OCI-M2 (cell line): ENCODE measurements around the gene TMEM114.

Experiments used
- DNase-seq: peaks from one replicate; lab custom pipeline; 2025; ENCODE audit not compliant: unreplicated experiment; lab: John Stamatoyannopoulos, UW

TMEM114 gene

DNA sequence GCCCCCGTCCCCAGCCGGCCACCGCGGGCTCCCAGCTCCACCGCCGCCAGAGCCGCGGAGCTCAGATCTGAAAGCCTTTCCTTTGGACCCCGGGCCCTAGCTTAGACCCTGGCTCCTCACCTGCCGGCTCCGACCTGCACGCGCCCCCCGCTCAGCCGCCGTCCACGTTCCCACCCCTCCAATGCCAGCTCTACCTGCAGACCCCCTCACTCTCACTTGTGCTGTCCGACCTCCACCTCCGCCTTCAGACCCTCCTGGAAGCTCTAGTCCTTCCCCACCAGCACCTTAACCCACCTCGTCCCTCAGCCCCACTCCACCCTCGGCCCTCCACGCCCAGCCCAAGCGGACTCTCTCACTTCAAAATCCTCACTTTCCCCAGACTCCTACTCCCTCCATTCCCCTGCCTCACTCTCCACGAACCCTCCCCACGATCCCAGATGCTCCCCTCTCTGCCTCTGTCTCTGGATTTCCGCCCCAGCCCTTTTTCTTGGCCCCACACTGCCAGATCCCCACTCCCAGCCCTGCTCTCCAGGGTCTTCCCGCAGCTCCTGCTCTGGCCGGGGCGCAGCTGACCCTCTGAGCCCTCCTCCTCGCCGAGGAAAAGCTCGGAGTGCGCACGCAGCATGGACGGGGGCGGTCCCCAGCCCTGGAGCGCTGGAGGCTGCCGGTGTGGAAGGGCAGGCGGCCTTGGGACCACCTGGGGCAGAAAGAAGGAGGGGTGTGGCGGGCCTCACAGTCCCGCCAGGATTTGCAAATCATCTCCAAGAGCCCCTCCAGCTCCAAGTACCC, at the start of gene TMEM114:
Gene TMEM114 (minus strand): TSS at position 612 of the 789 bp plus-strand sequence. CDS start 673 bp downstream, outside the sequence.
- no peak for DNase-seq

DNA sequence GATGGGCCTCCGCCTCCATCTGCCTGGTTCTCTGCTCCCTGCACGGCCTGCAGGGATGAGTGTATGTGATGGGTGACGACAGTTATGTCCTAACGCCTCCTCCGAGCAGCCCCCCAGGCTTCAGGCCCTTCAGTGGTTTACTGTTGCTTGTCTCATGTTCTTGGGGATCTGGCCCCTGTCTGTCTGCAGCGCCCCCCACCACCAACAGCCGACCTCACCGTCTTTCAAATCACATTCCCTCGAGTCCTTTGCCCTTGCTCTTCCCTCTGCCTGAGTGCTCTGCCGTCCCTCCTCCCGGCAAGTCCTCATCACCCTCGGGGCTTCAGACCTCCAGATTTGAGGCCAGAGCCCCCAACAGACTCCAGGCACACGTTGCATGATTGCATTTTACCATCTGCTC, 49.4 kb upstream of the TMEM114 start:
- no peak for DNase-seq

DNA sequence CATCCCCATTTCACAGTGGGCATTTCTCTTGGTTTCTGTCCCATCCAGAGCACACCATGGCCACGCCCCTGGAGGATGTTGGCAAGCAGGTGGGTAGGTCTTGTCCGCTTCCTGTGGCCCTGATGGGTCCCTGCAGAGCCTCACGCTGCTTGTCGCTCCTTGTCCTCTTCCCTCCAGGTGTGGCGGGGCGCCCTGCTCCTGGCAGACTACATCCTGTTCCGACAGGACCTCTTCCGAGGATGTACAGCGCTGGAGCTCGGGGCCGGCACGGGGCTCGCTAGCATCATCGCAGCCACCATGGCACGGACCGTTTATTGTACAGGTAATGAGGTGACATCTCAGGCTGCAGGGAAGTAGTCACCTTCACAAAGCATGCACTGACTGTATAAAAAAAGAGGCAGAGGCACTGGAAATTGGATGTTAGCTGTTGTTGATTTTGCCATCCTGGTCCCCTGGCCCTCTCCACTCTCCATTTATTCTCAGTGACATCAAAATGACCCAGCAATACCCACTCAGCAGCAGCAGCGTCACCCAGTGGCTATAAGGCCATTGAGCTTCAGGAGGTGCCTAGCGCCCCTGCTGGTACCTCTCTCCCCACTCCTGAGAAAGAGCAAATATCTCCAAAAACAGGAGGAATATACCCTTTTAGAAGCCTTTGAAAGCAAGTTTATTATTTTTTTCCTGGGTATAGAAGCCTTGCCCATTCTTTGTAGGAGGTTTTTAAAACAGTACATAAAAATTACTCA, 44.9 kb upstream of the TMEM114 start:
- DNase-seq: no peak

DNA sequence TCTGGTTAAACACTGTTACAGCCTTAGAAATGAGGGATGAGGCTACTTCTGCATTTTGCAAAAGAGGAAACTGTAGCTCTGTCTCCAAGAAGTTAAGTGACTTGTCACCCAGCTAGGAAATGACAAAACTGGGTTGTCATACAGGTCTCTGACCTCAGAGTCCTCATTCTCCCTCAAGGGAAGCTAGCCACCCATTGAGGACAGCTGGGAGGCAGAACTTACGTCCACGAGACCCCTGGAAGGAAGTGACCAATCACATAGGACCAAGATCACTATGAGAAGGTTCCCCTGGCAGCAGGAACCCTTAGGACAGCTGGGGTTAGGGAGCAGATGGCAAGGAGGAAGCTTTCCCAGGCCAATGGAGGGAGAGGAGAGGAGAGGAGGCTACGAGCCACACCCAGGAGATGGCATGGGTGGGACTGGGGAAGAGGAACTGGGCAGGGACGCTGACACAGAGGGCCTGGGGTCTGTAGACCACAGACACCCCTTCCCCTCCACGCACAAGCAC, 42.4 kb upstream of the TMEM114 start:
- DNase-seq: no peak

DNA sequence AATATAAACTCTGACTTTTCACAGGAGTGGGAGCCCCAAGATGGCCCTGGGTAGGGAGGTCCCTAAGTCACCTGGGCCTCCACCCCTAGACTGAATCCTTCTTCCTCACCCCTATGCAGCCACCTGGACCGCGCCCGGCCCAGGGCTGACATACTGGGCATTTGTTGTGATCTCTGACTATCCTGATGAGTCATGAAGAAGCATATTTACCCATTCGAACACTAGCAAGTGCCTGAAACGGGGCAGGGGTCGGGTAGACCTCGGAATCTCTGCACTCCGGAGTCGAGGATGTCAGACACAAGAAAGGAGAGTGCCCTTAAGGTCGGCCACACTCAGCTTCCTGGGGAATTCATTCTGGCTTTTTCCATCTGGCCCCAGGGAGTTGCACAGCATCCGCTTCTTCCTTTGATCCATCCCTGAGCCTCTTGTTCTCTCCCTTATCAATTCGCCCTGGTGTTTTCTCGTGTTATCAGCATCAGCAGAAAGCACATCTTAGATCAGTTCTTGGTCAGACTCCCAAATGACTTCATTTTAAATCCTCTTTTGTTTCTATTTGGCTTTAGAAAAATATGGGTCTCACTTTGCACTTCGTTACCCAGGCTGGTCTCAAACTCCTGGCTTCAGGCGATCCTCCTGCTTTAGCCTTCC, 41.6 kb upstream of the TMEM114 start:
- DNase-seq: no peak

DNA sequence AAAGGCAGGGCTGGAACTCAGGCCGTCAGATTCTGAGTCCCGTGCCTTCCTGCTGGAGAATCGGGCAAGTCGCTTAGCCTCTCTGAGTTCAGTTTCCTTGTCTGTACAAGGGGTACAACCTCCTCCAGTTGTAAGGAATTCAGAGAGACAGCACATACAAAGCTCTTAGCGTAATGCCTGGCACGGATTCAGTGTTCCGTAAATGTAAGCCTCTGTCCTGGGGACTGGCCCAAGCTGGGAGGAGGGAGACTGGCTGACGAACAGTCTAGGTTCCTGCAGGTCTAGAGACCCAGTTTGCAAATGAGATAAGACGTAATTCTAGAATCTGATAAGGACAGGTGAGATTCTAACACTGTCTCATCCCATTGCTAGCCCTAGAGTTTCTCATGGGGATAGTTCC, 41.1 kb upstream of the TMEM114 start:
- DNase-seq: no peak

DNA sequence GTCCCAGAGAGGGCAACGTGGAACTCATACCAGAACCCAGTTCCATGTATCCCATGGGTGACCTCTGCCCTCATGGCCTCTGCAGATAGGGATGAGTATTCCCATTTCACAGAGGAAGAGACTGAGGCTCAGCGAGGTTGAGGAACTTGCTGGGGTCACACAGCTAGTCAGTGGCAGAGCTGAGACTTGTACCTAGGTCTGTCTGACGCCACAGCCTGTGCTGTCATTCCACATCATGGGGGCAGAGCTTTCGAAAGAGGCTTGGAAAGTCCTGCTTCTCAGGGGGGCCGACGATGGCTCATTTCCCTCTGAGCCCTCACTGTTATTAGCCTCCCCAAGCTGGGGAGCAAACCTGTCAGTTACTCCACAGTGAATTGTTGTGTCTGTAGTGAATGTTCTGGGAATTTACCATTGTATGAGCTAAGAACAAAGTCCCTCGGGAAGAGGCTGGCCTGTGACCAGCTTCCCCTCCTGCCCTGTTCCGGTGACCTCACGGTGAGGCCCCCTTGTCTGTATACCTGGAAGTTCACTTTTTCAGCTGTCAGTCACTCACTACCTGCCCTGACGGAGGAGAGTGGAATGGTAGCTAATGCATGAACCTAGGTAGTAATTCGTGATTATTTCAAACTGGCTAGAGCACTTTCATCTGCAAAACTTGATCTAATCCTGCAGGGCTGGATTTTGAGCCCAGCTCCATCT, 40.1 kb upstream of the TMEM114 start:
- no peak for DNase-seq

DNA sequence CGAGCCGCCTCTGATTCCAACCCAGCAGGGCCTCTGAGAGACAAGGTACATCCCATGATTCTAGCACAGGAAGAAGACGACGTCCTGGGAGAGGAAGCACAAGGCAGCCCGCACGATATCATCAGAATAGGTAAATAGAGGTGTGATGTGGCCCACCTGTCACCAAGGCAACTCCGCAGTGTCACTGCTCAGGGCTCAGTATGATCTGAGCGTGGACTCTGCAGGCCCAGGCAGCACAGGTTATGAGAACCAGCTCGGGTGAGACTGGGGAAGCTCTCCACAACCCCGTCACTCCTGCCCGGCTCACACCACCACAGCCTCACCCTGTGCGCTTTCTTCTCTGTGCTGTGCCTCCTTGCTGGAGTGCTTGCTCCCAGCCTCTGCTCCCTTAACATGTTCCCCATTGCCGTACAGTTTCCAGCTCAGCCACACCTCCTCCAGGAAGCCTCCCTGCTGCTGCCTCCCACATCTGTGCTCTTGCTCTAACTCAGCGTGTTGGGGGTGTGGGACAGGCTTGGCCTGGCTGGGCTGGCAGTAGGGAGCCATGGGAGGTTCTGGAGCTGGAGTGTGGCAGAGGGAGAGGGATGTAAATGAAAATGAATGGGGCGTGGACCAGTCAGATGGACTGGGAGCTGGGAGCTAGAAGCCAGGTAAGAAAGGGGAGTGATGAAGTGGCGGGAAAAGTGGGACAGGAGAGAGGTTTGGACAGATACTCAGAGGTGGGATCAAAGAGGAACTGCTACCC, 38.8 kb upstream of the TMEM114 start:
- no peak for DNase-seq

DNA sequence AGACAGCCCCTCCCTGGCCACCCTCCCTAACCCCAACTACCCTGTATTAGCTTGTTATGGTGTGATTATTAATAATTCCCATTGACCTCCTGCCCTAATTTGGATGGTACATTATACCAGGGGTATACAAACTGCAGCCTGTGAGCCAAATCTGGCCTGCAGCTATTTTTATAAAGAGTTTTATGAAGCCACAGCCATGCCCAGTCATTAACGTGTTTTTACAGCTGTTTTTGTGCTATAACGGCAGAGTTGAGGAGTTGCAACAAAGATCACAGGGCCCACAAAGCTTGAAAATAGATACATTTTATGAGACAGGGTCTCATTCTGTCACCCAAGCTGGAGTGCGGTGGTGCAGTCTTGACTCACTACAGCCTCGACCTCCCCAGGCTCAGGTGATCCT, 37.1 kb upstream of the TMEM114 start:
- no peak for DNase-seq

DNA sequence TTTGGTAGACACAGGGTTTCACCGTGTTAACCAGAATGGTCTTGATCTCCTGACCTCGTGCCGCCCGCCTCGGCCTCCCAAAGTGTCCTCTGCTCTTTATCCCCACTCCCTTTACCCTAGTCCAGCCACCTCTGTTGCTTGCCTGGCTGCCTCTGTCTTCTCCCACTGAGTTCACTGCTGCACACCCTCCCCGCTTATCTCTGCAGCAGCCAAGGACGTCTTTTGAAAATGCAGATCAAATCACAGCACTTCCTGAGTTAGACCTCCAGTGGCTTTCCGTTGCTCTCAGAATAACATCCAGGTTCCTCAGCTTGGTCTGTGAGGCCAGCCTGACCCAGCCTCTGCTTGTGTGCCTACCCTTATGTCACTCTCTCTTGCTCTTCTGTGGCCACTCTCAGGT, 36.6 kb upstream of the TMEM114 start:
- no peak for DNase-seq

DNA sequence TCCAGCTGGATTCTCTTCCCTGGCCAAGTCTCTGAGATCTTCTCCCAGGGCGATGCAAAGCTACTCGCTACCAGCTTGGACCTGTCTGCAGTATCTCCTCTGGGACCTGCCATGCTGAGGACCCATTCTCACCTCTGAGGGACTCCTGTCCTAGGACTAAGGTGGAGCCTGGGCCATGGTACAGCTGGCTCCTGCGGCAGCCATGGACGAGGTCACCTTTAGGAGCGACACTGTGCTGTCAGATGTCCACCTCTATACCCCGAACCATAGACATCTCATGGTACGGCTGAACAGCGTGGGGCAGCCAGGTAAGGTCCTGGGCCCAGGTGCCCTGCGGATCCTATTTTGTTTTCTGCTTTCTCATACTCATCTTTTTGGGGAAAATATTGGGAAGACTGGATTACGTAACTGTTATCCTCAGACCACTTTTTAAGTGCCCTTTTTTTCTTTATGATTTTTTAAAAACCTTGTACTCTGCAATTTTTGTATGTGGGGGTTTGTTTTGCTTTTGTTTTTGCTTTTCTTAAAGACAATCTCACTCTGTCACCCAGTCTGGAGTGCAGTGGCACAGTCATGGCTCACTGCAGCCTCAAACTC, 35.3 kb upstream of the TMEM114 start:
- DNase-seq: no peak

DNA sequence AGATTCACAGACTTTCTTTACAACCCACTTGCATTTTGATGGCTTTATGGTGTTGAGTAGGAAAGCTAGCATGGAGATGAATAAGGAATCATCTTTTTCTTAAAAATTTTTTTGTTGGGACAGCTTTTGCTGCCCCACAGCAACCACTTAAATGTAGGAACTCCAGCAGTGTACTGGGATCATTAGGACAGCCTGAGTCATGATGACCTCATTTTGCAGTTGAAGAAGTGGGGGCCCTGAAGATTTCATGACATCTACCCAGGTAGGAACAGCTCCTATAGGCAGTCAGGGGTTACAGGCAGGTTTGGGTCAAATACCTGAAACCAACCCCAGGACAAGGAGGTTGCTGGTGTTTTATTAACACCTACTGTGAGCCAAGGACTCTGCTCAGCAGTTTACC, 33.3 kb upstream of the TMEM114 start:
- DNase-seq: no peak

DNA sequence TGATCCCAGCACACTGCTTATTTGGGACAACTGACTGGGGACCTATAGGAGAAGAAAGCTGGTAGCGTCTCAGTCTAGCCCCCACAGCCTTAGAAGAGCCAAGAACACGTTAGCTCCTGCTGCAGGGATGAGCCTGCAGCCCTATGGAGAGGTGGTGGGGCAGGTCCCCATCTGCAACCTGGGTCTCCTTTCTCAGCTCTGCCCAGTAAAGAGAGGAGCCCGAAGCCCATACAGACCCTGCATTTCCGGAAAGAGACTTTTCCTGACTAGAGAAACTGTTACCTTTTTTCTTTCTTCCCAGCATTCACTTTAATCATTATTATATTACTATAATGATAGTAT, 32.0 kb upstream of the TMEM114 start:
- no peak for DNase-seq

DNA sequence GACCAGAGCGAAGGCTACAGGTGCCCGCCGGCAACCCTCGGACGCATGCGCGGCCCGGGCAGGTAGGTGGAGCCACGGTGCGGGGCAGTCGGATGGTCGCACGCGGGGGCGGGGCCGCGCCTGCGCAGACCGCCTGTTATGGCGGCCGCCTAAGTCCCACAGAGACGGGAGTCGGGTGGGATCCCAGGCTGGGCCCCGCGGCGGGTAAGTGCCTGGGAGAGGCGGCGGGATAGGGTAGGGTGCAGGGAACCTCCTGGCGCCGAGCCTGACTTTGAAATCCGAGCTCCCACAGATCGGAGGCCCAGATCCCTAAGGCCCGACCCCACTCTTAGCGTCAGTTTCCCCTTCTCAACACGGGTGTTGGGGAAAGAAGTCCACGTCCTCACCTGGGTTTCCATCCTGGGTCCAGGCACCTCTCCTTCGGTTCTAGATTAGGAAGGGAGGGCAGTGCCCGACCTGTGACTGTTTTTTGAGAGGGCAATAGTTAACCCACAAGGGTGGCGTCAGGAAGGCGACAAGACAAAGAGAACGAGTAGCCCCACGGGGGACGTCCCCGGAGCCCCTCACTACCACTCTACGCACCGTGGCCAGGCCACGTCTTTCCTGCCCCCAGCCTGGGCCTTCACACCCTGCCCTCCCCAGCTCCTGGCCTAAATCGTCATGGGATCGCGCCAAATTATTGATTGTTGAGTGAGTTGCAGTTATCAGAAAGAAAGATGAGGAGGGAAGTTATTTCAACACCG, 31.4 kb upstream of the TMEM114 start, which contains the start of gene METTL22:
Gene METTL22 (plus strand): TSS at position 127 of the 743 bp plus-strand sequence. CDS start 3,968 bp downstream, outside the sequence.
- peak; percentile 59 for DNase-seq

DNA sequence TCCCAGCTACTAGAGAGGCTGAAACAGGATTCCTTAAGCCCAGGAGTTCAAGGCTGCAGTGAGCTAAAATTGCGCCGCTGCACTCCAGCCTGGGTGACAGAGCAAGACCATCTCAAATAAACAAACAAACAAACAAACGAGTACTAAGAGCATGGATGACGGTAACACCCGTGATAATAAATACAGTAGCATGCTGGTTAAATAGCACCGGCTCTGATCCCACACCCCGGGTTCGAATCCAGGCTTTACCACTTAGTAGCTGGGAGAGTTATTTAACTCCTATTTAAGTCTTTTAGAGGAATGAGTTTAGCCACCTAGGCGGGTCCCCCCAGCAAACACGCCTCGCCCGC, 30.9 kb upstream of the TMEM114 start:
- no peak for DNase-seq

DNA sequence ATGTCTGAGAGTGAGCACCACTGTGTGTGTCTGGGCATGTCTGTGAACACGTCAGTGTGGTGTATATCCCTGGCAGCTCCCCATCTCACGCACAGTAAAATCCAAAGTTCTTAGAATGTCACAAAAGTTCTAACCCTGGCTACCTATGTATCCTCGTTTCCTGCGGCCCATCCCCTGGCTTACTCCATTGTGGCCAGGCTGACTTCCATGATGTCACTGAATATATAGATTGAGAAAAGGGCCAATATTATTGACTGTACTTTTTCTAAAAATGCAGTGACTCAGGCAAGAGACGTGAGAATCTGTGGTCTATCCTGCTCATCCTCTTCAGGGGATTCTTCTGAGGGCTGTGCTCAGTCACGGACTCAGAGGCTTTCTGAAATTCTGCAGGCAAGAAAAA, 30.2 kb upstream of the TMEM114 start:
- DNase-seq: no peak

DNA sequence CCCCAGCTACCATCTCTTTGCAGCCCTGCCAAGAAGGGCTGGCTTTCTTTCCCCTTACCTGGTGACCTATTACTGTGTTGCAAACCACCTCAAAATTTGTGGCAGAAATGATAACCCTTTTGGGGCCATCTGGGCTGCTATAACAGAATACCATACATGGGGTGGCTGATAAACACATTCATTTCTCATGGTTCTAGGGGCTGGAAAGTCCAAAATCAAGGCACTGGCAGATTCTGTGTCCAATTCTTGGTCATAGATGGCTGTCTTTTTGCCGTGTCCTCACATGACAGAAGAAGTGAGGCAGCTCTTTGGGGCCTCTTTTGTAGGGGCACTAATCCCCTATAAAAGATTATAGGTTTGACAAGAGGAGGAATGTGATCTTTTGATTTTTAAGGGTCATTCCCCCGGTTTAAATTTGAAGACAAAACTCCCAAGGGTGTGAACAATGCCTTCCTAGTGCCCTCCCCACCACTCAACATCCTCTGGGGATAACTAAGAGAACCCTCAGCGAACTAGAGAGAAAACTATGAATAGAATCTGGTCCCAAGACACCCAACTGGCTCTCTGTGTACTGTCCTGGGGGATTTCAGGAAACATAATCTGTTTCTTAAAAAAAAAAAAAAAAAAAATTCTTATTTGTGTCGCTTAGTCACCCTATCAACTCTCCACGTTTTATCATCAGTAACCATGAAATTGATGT, 29.5 kb upstream of the TMEM114 start:
- no peak for DNase-seq

DNA sequence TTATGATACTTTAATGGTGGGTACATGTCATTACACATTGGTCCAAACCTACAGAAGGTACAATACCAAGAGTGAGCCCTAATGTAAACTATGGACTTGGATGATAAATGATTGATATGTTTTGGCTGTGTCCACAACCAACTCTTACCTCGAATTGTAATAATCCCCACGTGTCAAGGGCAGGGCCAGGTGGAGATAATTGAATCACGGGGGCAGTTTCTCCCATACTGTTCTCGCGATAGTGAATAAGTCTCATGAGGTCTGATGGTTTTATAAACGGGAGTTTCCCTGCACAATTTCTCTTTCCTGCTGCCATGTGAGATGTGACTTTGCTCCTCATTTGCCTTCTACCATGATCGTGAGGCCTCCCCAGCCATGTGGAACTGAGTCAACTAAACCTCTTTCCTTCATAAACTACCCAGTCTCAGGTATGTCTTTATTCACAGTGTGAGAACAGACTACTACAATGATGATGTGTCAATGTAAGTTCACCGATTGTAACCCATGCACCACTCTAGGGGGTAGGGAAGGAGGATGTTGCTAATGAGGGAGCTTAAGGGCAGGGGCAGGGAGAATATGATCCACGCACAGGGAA, 24.2 kb upstream of the TMEM114 start:
- no peak for DNase-seq
